ENCODE data around the gene THBD.

THBD gene

GRCh38 chr20:23007886-23008655 is 41.4 kb downstream of the THBD start:
- no peak for DNase-seq

- DNase-seq: no peak
Measured at GRCh38 chr20:23007462-23007861, 42.0 kb downstream of the THBD start.

DNA sequence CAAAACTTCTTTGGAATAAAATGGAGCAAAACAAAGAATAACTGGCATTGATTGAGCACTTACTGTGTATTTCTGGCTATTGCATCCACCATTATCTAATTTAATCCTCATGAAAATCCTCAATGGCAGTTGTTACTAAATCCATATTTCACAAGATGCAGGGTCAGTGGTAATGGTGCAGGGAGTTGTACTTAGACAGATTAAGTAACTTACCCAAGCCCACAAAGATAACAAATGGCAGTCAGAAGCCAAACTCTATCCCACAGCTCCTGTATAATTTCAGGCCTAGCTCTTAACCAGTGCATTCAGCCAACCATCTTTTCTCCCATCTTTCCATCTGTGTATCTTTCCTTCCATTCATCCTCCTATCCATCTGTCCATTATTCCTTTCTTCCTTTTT is 43.7 kb downstream of the THBD start:
- DNase-seq: no peak

DNA sequence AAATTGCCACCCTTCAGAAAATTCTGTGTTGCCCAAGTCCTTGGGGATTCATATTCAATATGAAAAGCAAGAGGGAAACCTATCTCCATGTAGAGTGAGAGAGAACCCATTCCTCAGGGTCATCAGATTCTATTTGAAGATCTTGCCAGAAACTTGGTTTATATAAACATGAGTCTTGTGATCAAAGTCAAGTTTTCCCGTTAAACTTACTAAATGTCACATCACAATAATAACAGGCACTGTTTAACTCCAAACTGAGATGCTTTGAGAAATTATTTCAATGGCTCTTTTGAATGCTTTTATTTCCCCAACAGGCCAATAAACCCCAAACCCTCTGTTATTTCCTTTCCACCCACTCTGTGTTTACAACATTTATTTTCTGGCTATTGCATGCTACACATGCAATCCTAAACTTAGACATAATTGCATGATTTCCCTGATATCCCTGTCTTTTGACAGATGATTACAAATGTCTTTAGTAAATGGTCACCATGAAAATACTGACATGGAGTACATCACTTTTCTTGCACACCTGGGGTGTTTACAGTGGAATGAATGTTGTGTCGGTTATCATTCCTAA is 45.5 kb downstream of the THBD start:
- no peak for DNase-seq

DNA sequence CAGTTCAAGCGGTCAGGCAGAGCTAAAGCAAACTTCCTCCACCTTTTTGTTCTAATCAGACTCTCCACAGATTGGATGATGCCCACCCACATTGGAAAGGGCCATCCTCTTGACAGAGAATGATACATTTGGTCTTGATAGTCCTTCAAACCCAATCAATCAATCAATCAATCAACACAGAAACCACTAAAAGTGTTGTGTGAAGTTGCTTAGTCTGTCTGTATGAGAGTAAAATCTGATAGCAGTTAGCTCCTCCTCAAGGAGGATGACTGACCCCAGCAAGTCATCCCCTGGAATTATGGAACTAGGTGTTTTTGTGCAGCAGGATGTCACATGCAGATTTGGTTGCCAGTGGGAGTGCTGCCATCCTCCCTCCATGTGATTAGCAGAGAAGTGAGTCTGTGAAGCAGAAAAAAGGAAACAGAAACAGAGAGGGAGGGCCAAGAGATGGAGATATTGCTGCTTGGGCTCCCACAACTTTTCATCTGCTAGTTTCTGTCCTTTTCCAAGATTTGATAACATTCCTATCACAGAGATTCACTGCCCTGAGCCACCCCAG is 46.3 kb downstream of the THBD start:
- no peak for DNase-seq

- no peak for DNase-seq
Measured at GRCh38 chr20:23002276-23002675, 47.2 kb downstream of the THBD start.

DNA sequence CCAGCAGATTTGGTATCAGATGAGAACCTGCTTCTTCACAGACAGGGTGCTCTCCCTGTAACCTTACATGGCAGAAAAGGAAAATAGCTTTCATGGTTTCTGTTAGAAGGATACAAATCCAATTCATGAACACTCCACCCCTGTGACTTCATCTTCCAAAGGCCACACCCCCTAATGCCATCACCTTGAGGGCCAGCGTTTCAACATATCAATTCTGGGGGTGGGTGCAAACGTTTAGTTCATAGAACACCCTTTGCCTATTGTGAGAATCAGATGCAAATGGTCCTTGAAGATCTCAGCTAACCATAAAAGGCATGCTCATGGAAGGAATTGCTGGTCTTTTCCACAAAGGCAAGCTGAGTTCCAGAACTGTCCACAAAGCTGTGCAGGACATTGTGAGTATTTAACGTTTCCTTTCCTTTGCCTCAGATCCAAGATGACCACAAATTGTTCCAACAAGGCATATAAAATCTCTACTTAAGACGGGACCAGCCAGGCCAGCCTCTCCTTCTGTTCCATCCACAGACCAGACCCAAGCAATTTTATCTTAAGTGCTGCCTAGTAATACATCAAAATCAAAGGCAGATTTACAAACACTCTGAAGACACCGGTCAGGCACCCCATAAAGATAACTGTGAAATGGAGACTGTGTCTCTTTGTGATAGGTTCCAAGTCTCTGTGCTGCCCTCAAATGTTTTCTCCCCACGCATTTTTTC is 49.1 kb downstream of the THBD start:
- no peak for DNase-seq

GRCh38 chr20:22999756-23000155 is 49.7 kb downstream of the THBD start:
- no peak for DNase-seq

GRCh38 chr20:22998476-22998875 is 51.0 kb downstream of the THBD start:
- no peak for DNase-seq

DNA sequence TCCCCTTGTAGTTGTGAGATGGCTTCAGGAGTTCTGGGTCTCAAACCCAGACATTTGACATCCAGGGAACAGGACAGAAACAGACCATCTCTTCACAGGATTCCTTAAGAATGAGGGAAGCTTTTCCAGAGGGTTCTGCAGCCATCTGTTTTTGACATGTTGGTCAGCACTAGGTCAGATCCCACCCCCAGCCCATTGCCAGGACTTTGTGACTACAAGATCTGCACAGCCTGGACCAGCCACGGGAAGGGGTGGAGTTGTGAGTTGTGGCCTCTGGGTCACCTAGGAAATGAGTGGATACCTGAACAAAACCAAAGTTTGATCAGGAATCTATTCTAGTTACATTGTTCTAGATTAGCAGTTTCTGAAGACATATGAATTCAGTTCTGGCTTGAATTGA is 53.5 kb downstream of the THBD start:
- no peak for DNase-seq

Measured in activated CD4-positive, alpha-beta T cell treated with anti-CD3 and anti-CD28 coated beads, Interleukin-2, amount 50 U/mL, for 16 hours (primary cell).